Activated CD4-positive, alpha-beta T cell treated with anti-CD3 and anti-CD28 coated beads, Interleukin-2, amount 50 U/mL, for 1 hour (primary cell): ENCODE results near the gene AQP2.

Experiments used
- DNase-seq: peaks from one replicate; pipeline ENCODE4 v3.0.0-alpha.2; 2020

The AQP2 gene

DNA sequence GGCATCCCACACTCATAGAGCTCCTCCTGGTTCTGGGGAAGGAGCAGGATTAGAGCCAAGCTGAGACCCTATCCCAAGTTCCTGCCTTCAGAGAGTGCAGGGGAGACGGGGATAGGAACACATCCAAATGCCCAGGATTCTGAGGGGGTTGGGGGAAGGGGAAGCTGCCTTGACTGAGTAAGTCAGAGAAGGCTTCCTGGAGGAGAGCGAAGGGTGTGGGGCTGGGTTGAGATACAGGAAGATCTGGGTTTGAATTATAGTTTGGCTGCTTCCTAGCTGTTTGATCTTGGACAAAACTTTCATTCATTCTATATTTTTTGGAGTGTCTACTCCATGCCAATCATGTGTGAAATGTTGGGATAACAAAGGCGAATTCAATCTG lies 8.0 kb upstream of the AQP2 start:
- no peak for DNase-seq

DNA sequence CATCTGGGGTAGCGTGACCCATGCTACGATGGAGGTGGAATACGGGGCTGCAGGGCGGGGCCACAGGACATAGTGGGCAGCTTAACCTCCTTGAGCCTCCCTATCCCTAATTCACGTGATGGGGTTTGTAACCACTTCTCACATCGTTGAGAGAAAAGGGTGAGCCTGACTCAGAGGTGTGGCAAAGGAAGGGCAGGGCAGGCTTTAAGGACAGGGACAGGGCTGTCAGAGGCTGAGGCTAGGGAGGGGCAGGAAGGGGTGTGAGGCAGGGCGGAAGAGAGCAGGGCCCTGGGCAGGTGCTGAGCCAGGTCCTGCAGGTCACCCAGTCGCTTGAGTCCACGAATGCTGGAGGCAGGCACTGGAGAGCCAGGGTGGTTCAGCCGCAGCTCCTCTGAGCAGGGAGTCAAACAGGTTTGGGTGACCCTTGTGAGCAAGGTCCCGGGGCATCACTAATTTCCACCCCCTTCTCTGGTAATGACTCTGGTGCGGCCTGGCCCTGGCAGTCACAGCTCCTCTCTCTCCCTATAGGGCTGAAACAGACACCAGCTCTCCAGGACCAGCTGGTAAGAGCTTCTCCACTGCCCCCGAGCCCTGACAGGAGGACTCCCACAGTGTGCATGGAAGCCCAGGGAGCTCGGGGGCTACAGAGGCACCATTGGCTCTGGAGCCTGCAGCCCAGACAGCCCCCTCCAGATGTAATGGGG lies 7.5 kb upstream of the AQP2 start:
- DNase-seq: peak; percentile 16

DNA sequence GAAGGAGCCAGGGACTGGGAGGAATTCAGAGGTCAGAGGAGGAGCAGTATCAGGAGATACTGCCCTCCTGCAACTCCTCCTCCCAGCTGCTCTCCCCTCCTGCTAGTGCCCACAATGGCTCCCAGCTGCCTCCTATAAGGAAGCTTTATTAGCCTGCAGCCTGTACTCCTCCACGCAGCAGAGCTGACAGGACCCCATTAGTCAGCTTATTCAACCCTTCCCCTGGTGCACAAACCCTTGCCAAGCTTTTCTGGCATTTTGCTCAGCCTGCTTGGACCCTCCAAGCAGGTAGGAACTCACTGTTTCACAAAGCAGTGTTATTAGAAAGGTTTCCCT lies 6.9 kb upstream of the AQP2 start:
- DNase-seq: no peak

DNA sequence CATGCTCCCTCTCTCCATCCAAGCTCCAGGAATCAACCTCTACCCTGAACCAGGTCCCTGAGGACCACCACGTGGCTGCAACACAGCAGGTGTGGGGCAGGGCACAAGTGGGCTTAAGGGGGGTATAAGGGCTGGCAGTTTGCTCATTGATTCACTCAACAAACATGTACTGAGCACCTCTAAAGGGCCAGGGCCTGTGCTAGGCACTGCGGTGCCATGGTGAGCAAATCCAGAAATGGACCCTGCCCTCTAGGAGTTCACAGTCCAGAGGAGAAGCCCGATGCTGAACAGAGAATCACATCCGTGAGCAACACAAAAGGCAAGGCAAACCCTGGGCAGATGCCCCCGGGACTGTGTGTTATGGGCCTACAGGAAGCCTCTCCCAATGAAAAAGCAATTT lies 6.5 kb upstream of the AQP2 start:
- DNase-seq: no peak

DNA sequence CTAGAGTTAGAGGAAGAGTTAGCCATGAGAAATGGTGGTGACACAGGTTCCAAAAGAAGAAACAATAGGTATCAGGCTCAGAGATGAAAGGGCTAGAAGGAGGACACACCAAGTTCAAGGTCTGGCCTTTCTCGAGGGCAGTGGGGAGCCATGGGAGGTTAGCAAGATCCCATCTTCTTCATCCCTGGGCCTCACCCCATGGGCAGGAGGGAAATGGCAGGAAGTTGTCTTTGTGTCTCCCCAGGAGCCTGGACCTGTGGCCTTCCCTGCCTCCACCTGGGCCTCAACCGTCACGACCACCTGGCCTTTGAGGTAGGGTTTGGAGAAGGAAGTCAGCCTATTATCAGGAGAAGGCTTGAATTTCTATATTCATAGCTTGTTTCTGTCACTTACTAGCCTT lies 5.8 kb upstream of the AQP2 start:
- DNase-seq: no peak

DNA sequence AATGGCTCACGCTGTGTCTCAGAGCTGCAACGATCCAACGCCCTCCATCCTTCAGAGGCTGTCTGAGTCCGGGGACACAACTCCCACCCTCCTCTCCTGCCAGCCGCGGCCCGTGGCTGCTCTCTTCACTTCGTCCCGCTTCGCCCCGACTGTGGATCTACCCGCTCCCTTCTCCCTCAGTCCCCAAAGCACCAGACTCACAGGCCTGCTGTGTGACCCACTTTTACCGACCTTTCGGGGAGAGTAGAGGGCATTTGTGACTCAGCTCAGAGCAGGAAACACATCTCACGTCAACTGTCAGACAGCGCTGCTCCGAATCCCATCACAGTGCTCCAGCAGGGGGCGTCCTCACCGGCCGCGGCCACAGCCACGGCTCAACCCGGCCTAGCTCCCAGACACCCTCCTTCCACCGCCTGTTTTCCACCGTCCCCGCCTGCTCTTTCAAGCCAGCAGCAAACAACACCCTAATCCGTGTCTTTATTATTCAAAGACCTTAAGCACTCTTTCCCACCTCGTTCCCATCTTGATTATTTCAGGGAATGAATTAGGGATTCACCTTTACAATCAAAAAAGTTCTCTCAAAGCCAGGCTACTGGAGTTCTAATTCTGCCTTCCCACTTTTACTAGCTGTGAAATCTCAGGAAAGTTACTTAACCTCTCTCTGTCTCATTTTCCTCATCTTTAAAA lies 5.0 kb upstream of the AQP2 start:
- DNase-seq: peak; percentile 84

DNA sequence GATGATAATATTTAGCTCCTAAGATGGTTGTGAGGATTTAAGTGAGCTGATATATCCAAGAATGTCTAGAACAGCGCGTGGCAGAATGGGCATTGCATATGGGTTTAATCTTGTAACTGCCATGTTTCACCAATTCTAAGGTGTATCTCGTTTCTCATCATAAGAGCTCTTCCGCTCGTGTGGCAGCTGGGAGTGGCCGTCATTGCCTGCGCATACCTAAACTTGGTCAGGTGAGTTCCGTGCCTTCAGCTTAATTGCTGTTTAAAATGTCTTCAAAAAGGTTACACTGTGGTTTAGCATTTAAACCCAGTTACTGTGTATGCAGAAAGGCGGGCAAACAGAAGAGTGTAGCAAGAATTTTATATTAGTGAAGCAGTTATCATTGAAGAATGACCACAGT lies 4.5 kb upstream of the AQP2 start:
- no peak for DNase-seq

DNA sequence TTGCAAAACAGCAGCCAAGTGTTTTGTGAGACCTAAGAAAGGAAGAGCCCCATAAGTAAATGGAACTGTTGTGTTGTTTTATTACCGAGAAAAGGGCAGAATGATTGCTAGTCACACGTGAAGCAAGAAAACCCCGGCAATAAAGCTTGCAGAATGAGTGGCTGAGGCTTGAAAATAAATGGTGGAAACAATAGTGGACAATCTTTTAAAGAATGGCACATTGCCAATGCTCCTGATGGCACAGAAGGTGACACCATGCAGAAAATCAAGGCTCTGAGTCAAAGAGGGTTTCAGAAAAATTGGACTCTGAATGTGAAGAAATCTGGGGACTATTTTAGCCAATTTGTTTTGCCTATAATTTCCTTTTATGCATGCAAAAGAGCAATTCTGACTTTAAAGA lies 4.0 kb upstream of the AQP2 start:
- no peak for DNase-seq

DNA sequence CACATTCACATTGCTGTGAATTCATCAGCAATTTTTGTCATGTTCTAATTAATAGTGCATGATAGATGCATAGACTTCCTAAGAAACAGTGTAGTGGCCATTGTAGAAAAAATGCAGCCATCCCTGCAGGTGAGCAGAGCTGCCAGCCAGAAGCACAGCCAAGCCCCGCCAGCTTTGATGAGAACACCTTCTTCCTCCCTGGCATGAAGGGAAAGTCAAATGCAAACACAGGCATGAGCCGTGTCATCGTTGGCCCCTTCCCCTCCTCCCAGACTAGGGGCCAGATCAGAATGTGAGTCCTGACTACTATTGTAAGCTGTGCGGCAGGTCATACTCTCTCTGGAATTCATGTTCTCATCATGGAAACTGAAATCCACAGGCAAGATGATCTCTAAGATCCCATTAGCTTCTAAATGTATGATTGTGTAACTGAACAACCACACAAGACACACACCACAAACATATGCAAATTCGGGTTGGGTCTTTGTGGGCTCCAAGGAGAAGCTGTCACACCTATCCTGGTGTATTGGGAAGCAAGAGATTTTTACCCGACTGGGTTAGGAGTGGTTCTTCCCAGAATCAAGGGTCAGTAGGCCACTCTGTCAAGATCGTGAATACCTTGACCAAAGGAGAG lies 2.8 kb upstream of the AQP2 start:
- DNase-seq: no peak

DNA sequence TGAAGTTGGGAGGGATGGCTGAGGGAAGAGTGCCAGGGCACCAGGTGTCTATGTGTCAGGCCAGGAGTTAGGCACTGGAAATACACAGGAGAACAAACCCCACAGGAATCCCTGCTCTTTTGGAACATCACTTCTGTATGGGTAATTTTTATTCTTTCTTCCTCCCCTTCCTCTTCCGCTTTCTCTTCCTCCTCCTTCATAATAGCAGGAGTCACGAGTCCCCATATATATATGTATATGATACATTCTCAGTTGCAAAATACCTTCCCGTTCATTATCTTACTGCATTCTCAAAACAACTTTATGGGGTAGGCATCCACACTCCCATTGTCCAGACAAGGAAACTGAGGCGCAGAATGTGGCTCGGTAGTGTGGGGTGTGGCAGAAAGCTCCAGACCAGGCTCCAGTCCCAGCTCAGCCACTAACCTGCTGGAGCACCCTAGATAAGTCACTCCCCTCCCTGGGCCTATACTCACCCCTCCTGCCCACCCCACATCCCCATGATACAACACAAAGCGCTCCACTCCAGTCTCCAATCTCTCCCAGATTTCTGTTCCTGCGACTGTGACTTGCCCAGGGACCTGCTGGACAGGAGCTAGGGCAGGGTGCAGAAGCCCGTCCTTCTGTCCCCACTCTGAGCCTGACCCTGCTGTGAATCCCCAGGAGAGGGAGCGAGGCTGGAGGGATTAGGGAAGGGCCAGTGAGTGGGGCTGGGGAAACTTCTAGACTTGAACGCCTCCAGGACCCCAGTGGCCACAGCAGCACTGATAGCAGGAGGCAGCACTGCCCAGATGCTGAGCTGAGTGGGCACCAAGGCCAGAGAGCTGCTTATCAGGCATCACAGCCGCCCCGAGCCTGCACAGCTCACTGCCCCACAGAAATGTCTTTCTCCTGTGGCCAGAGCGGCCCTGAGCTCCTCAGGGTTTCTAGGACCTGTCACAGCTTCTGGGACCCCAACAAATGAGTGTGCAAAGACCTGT lies 1.4 kb upstream of the AQP2 start:
- no peak for DNase-seq

DNA sequence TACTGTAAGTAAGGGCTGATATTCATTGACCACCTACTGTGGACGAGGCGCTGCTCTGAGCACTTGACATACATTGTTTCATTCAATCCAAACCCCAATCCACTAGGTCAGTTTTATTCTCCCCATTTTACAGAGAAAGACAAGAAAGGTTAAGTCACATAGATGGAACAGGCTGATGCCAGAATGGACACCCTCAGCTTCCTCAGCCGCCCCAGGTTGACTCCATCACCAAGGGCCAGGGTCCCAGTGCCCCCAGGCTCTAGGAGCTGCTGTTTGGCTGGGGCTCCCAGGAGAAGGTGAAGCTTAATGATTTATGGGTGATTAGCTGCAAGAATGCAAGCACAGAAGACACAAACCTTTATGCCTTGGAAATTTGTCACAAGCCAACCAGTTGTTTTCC lies 671 bp upstream of the AQP2 start:
- DNase-seq: no peak

DNA sequence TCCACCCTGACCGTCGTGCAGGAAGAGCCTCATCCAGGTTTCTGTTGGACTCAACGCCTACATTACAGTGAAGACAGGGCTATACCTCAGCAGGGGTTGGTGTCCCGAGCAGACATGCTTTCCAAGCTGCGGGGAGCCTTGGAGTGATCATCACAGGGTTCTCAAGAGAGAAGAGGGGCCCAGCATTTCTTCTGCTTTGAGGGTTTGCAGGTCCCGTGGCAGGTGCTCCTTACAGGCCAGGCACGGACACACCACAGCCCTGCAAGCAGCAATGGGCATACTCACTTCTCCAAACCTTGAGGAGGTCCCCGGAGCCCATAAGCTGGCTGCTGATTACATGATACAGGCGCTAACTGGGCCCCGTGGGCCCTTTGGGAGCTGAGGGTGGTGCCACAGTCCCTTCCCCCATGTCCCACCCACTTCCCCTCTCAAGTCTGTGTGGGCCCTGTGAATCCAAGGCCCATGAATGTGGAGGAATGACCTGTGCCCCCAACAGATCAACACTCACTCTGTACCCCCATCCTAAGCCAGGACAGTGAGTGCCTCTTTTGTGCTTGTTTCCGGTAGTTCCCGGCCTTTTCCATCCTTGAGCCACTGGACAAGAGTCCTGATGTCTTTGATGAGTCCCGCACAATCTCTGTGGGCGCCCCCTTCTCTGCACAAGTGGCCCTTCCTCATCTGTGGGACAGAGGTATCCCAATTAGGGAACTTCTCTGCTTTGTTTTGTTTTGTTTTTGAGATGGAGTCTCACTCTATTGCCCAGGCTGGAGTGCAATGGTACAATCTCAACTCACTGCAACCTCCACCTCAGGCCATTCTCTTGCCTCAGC lies 1.1 kb downstream of the AQP2 start:
- no peak for DNase-seq

DNA sequence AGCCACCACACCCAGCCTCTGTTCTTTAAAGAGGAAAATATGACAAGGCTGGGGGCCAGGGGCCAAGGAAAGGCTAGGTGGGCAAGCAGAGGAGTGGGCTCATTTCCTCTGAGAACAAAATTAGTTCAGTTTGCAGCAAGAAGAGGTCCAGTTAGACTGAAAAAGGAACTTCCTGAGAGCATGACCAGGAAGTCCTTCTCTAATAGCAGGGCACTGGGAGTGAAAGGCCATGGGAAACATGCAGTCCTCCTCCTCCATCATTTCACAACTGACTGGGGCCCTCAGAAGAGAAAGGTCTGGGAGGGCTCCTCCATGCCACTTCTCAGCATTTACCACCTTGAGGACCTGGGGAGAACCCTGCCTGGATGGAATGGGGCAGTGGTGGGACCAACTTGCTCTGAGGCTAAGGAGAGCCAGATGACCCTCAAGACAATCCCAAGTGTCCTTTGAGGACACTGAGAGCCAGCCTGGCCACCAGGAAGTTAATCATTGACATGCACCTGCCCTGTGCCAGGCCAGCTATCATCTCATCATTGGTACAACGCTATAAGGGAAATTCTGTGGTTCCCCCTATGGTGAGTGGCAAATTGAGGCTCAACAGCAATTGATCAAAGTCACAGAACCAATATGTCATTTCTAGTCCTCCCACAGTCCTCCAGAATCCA lies 2.0 kb downstream of the AQP2 start:
- no peak for DNase-seq

DNA sequence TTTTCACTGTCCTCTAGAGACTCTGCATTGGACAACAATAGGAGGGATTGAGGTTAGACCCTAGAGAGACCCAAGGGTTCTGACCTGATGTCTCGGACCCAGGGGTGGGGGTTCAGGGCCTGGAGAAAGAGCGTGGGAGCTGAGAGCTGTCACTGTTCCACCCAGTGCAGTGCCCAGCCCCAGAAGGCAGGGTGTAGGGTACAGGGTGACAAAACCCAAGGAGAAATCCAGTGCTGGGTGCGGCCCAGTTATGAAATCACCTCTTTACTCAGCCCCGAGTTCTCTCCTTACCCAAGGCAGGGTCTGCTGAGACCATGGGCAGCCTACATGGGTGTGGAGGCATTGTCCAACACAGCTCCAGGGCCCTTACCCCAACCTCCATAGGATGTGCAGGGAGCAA lies 2.6 kb downstream of the AQP2 start:
- DNase-seq: no peak

DNA sequence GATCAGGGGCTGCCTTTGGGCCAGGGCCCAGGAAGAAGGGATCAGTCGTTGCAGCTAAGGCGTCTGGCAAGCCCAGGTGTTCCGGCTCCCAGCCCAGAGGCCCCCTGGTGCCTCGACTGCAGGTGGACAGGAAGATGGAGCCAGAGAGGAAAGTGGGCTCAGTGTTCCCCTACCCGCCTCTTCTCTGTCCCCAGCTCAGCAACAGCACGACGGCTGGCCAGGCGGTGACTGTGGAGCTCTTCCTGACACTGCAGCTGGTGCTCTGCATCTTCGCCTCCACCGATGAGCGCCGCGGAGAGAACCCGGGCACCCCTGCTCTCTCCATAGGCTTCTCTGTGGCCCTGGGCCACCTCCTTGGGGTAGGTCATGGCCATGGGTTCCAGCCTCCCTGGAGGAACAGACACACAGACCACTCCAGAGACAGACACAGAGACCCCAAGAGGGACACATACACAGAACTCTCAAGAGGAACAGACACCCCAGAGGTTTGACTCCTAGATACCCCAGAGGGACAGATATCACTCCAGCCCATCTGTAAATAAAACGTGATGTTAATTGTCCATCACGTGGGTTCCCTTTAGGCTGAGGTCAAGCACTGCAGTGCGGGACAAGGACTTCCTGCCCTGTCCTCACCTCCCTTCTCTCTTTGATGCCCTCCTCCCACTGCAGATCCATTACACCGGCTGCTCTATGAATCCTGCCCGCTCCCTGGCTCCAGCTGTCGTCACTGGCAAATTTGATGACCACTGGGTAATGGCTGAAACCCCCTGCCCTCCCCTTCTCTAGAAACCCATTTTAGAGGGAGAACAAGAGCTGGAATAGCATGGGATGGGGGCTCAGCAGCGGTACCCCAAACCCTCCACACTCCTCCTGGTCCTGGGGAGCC lies 3.7 kb downstream of the AQP2 start:
- no peak for DNase-seq

DNA sequence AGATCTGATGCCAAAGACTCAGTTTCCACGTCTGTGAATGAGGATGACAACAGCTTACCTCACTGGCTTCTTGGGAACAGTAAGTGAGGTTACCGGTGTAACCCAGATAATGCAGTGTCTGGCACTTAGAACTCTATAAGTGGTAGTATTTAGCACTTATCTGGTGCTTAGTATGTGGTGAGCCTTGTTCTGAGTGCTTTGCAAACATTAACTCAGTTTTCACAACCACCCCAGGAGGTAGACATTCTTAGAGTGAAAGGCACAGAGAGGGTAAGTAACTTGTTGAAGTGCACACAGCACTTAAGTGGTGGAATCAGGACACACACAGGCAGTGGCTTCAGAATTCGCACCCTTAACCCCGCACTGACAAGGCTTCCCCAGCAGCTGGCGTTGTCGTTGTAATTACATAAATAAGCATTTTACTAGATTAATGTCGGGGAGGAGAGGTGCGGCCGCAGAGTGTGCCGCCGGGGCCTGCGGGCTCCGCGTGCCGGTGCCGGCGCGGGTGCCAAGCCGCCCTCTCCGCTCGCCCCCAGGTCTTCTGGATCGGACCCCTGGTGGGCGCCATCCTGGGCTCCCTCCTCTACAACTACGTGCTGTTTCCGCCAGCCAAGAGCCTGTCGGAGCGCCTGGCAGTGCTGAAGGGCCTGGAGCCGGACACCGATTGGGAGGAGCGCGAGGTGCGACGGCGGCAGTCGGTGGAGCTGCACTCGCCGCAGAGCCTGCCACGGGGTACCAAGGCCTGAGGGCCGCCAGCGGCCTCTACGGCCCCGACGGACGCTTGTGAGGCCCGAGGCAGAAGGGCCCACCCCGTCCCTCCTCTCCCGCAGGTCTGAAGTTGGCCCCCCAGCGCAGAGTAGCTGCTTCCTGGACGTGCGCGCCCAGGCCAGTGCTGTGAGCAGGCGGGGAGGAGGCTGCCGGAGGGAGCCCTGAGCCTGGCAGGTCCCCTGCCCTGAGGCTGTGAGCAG lies 4.6 kb downstream of the AQP2 start:
- DNase-seq: no peak

DNA sequence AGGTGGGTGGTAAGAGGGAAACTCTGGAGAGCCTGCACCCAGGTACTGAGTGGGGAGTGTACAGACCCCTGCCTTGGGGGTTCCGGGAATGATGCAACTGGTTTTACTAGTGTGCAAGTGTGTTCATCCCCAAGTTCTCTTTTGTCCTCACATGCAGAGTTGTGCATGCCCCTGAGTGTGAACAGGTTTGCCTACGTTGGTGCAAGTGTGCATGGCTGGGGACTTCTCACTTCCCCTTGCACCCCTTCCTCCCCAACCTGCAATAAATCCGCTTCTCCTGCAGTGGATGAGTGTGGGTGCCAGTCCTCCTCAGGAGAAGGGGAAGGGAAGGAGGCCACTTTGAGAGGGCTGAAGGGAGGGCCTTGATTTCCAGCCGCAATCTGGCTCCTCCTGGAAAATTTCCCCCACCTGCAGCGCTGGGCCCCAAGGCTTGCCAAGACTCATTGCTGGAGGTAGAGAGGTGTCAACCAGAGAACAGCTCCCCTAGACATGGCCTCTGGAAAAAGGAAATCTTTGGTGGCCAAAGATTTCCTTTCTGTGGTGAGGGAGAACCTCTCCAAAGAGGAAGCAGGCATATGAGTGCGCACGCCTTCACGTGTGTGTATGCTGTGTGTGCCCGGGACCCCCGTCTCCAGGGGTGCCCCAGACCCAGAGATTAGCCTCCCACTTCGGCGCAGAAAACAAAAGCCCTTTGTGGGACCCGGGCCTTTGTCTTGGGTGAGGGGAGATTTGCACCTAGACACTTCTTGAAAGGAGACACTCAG lies 5.5 kb downstream of the AQP2 start:
- no peak for DNase-seq

DNA sequence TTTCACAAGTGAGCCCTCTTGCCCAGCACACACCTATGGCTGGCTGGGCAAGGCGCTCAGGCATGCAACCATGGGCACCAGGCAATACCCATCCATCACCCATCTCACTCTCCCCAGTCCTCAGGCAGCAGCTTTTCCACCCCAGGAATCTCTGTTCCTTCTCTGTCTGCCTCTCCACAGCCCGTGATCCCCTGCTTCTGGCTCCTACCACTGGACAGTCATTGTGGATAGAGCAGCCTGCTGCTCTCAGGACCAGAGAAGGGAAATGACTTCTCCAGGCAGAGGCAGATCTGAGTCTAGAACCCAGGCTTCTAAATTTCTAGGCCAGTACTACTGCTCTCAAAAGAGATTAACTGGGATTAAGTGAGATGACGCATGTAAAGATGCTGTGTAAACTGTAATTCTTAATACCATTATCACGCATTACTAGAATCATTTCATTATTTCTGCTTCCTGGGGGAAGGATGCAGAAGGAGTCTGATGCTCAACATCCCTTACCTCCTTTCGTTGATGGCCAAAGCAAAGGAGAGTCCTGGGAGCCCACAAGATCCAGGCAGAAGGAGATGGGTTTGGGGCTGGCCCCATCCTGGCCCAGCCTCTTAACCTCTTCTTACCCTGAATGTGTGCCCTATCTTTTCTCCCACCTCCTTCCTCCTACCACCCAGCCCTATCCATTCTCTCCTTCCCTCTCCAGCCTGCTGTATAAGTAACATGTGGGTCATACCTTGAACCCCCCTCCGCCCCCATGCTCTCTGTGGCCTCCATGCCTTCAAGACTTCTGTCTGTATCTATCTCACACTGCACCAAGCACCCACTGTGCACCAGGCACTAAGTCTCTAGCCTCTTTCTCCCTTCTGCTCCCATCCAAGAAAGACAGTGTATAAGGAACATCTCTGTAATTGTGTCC lies 6.4 kb downstream of the AQP2 start:
- no peak for DNase-seq
